Upper lobe of left lung (tissue), 6 donors: Measurements from ENCODE around the gene FAM118A. TPM values are rescaled to one million over a fixed set of nuclear protein-coding genes. Genes with fewer than 3 reads are reported as not detected.

ENCODE experiments used
- ATAC-seq, 2 donors: fragments of 200-7000 bp; cut with Tn5 transposase; one replicate each; pipeline ENCODE4 v1.9.1; 2022; ENCODE audit warnings: mild to moderate bottlenecking in 2 of 2, moderate library complexity in 2 of 2; ENCODE audit not compliant: low FRiP score in 2 of 2
- DNase-seq, 2 donors: peaks; one replicate each; pipeline ENCODE4 v3.0.0-alpha.2; 2019 to 2020
- H3K27ac ChIP-seq, 4 donors: fragments of 200-600 bp; sonication (generic); one replicate each; pipeline ENCODE4 v1.5.1; 2016 to 2019
- H3K27me3 ChIP-seq, 4 donors: fragments of 200-600 bp; sonication (generic); one replicate each; pipeline ENCODE4 v1.5.1; 2017 to 2019
- H3K36me3 ChIP-seq, 4 donors: fragments of 200-600 bp; sonication (generic); one replicate each; pipeline ENCODE4 v1.5.1; 2016 to 2019
- H3K4me1 ChIP-seq, 4 donors: fragments of 200-600 bp; sonication (generic); one replicate each; pipeline ENCODE4 v1.5.1; 2018 to 2019
- H3K4me3 ChIP-seq, 4 donors: fragments of 200-600 bp; sonication (generic); one replicate each; pipeline ENCODE4 v1.5.1; 2017 to 2019; ENCODE audit warnings: mild to moderate bottlenecking in 2 of 4, moderate library complexity in 1 of 4
- H3K9me3 ChIP-seq, 4 donors: fragments of 200-600 bp; sonication (generic); one replicate each; pipeline ENCODE4 v1.5.1; 2018 to 2019
- CTCF ChIP-seq, 6 experiments: fragments of 450-650 bp in 4 of 6; fragments of 200-600 bp in 2 of 6; sonication (generic) in 2 of 6; IDR thresholded peaks; one replicate each; pipeline ENCODE4 v1.5.1; 2016 to 2019; ENCODE audit warnings: antibody characterized with exemption in 6 of 6
- EP300 ChIP-seq, 4 donors: sonication (generic); formaldehyde crosslinking; IDR thresholded peaks; one replicate each; pipeline ENCODE4 v1.5.1; 2017; ENCODE audit warnings: antibody characterized with exemption in 4 of 4, control low read depth in 2 of 4
- POLR2A ChIP-seq, 4 donors: fragments of 450-650 bp; IDR thresholded peaks; one replicate each; pipeline ENCODE4 v1.5.1; 2016 to 2017; ENCODE audit warnings: antibody characterized with exemption in 4 of 4, mild to moderate bottlenecking in 2 of 4
- POLR2AphosphoS5 ChIP-seq, 2 donors: sonication (generic); formaldehyde crosslinking; IDR thresholded peaks; one replicate each; pipeline ENCODE4 v1.5.1; 2017; ENCODE audit warnings: antibody characterized with exemption in 2 of 2
- WGBS, 2 donors: methylation state at CpG; one replicate each; pipeline ENCODE4 v1.1.5; 2017 to 2018; 5-methylcytosine and 5-hydroxymethylcytosine counted together
- total RNA-seq, 6 donors: library from RNA; depleted of rRNA in 4 of 6; stranded (reverse); fragments of >200 nt in 4 of 6; gene quantifications; one replicate each; pipeline versions ENCODE4 v1.1.0 to v1.2.1, GENCODE V29; 2016 to 2021
- donor health status: DM: no; HTN: no; CAD: no; lungs with moderate emphysema.
- donor health status: DM: no; HTN: yes; CAD: no; lungs with severe emphysema.

The FAM118A gene
- total RNA-seq, 6 donors from 2014 or later = 9.2 to 161 (median 27.6) TPM

- peaks cover 0 to 62% (median 31%) of the 10 kb centered on the region in 4 donors for H3K36me3 ChIP-seq
- ATAC-seq = peak in 1 of 2 donors; percentile 16
- TF ChIP-seq POLR2AphosphoS5 (IDR thresholded peaks at IDR 0.05) (no peak), CTCF (IDR thresholded peaks at IDR 0.05) (no peak), POLR2A (IDR thresholded peaks at IDR 0.05) (no peak), EP300 (IDR thresholded peaks at IDR 0.05) (no peak)
Measured at GRCh38 chr22:45330548-45330947, 20.8 kb downstream of the FAM118A start.

GRCh38 chr22:45331486-45331885, 21.8 kb downstream of the FAM118A start:
- H3K27ac ChIP-seq = no peak overlapping the region
- peaks cover 0 to 63% (median 31%) of the 10 kb centered on the region in 4 donors for H3K36me3 ChIP-seq
- H3K9me3 ChIP-seq = no peaks in the 10 kb centered on the region
- no peaks in the 10 kb centered on the region for H3K27me3 ChIP-seq
- ATAC-seq = no peak
- WGBS, 2 donors = 93 to 97% methylated on average over 9 of the region's 9 CpGs
- H3K4me3 ChIP-seq = no peak overlapping the region
- no peak for TF ChIP-seq CTCF (IDR thresholded peaks at IDR 0.05)
- no peak for TF ChIP-seq EP300 (IDR thresholded peaks at IDR 0.05)
- TF ChIP-seq POLR2A (IDR thresholded peaks at IDR 0.05) = no peak
- H3K4me1 ChIP-seq = peaks cover under 1 to 8% (median 5%) of the 10 kb centered on the region in 4 donors
- DNase-seq = no peak

More at GRCh38 chr22:45330548-45330947, 20.8 kb downstream of the FAM118A start:
- Histone ChIP-seq H3K27me3 (no peaks in the 10 kb centered on the region), H3K4me1 (peaks cover 0 to 2% (median 0%) of the 10 kb centered on the region in 4 donors), H3K27ac (no peak overlapping the region), H3K4me3 (no peak overlapping the region), H3K9me3 (no peaks in the 10 kb centered on the region)
- DNase-seq = no peak
- 97 to 98% methylated on average over 19 of the region's 19 CpGs for WGBS, 2 donors

- 98% methylated on average over 3 to 7 of the region's 7 CpGs for WGBS, 2 donors
- H3K27ac ChIP-seq = no peak overlapping the region
- H3K27me3 ChIP-seq = no peaks in the 10 kb centered on the region
- peaks cover 0 to 62% (median 30%) of the 10 kb centered on the region in 4 donors for H3K36me3 ChIP-seq
- ATAC-seq (no peak), DNase-seq (no peak)
- H3K9me3 ChIP-seq = no peaks in the 10 kb centered on the region
- H3K4me3 ChIP-seq = no peak overlapping the region
- peaks cover 6 to 12% (median 9%) of the 10 kb centered on the region in 4 donors for H3K4me1 ChIP-seq
- no peak for TF ChIP-seq CTCF (IDR thresholded peaks at IDR 0.05)
Measured at GRCh38 chr22:45332001-45332400, 22.3 kb downstream of the FAM118A start.

GRCh38 chr22:45334068-45334467, 24.3 kb downstream of the FAM118A start:
- 53 to 57% methylated on average over 5 of the region's 5 CpGs for WGBS, 2 donors
- H3K27me3 ChIP-seq = no peaks in the 10 kb centered on the region
- ATAC-seq (no peak), DNase-seq (no peak)
- no peak for TF ChIP-seq POLR2A (IDR thresholded peaks at IDR 0.05)
- no peak for TF ChIP-seq POLR2AphosphoS5 (IDR thresholded peaks at IDR 0.05)
- TF ChIP-seq CTCF (IDR thresholded peaks at IDR 0.05) = no peak
- H3K36me3 ChIP-seq = peaks cover 0 to 60% (median 30%) of the 10 kb centered on the region in 4 donors
- H3K4me3 ChIP-seq = no peak overlapping the region
- H3K27ac ChIP-seq = no peak overlapping the region
- peaks cover 13 to 16% (median 13%) of the 10 kb centered on the region in 4 donors for H3K4me1 ChIP-seq
- H3K9me3 ChIP-seq = no peaks in the 10 kb centered on the region

- 82 to 92% methylated on average over 9 of the region's 9 CpGs for WGBS, 2 donors
- Histone ChIP-seq H3K9me3 (no peaks in the 10 kb centered on the region), H3K4me1 (peaks cover 11 to 16% (median 13%) of the 10 kb centered on the region in 4 donors), H3K27me3 (no peaks in the 10 kb centered on the region), H3K27ac (no peak overlapping the region), H3K36me3 (peaks cover 0 to 61% (median 32%) of the 10 kb centered on the region in 4 donors), H3K4me3 (no peak overlapping the region)
- no peak for ATAC-seq
- no peak for DNase-seq
- TF ChIP-seq POLR2AphosphoS5 (IDR thresholded peaks at IDR 0.05) (no peak), CTCF (IDR thresholded peaks at IDR 0.05) (no peak)
Measured at GRCh38 chr22:45334528-45334927, 24.8 kb downstream of the FAM118A start.
